Measurements from ENCODE around the gene DNMBP.
"Not testable (repeated sequence)": the region's sequence is repeated elsewhere in the genome, so short reads cannot be mapped to it uniquely, and the experiment has no call there.

Gene DNMBP

DNA sequence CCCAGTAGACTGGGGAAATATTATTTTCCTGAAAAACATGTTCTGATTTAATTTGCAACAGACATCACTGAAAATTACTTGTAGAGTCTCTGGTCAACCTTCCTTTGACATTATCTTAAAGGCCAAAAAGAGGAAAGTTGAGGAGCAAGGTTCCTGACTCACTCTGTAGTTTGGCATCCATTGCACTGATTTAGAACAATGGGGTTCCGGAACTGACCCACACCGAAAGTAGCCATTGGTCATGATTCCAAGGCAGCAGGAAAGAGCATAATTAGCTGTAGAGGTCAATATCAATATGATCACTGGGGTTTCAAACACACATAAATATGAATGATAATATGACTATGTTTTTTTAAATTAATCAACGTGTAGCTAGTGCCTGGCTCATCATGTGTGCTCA, 65.8 kb downstream of the DNMBP start:
- DNase-seq: no peak

DNA sequence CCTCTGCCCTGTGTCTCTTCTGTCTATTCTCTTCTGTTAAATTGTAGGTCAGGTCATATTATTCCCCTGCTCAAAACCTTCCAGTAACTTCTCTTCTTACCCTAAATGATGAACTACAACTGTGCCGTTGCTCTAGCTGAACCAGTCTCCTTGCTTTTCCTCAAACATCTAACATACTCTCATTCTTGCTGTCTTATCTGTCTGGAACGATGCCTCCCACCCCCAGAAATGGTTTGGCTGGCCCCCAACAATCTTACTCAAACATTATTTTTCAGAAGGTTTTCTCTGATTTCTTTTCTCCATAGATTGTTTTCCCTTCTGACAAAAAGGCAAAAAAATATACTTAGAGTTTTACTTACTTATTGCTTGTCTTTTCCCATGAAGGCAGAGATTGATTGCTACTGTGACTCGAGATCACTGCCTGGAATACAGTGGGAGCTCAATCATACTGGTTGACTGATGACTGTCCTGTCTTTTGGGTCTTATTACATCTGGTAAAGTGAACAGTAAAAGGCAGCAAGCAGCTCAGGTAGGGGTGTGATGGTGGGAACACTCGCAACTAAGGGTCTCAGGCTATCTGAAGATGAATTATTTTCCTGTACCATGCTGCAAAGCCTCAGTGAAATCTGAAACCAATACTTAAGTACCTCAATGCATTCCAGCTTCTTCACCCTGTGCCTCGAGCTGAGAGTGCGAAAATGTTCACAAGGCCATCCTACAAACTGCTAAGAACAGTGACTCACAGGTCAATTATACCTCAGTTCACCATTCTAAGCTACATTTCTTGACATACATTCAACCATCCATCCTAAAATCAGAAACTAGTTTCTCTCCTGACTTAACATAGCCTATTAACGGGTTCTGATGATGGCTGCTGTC, 67.6 kb downstream of the DNMBP start:
- no peak for DNase-seq

- no peak for DNase-seq
Measured at GRCh38 chr10:99938563-99938962, 71.2 kb downstream of the DNMBP start.

GRCh38 chr10:99937630-99938029, 72.1 kb downstream of the DNMBP start:
- no peak for DNase-seq

- DNase-seq: not testable (repeated sequence)
Measured at GRCh38 chr10:99932203-99932957, 77.4 kb downstream of the DNMBP start.

DNA sequence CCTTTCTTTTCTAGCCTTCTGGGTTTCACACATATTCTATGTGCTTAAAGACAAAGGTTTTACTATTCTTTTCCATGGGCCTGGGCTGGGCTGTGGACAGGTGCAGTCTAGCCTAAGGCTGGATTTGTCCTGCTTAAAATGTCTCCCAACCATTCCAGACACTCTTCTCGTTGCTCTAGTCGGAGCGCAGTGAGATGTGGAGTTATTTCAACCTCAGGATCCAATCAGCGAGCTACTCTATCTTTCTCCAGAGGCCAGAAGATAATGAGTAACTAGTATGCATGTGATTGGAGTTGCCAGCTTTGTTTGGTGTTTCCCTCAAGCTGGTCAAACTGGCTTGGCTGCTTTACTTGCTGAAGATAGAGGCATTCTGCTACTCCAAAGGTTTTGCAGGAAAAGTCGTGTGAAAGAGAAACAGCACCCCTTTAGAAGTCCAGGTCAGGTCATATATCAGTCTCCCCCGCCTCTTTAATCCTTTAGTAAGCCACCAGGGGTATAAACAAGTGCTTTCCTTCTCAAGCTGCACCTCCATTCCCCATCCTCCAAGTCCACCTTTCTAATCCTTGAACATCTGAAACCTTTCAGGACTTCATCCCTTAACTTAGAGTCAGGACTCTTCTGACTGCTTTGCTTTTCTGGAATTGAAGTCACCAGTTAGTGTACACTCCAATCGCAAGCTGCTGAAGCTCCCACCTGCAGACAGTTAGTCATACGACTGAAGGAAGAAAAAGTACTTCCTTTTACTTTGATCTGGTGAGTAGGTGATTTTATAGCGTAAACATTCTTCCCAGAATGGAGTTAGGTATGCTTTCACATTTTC, 78.8 kb downstream of the DNMBP start:
- DNase-seq: no peak

GRCh38 chr10:99929360-99929759, 80.4 kb downstream of the DNMBP start:
- no peak for DNase-seq

DNA sequence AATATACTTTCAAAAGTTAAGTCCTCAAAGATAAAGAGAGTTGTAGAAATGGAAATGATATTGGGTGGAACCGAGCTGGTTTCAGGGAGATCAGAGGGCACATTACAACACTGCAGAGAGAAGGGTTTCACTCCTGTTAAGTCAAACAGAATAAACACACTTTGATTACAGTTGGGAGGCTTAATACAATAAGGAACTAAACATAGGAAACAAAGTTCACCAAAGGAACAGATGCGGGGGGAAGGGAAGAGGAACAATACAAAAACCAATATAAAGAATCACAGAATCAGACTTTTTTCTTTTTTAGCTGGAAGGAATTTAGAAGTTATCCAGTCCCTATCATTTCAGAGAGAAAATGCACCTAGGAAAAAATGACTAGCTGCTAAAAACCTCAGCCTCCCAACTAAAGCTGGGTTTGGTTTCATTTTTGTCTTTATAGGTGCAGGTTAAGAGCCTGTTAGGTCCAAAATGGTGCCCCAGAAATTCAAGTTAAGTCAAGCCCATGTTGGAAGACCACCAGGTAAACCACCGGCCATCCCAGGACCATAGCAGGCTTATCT, 81.9 kb downstream of the DNMBP start:
- no peak for DNase-seq

DNA sequence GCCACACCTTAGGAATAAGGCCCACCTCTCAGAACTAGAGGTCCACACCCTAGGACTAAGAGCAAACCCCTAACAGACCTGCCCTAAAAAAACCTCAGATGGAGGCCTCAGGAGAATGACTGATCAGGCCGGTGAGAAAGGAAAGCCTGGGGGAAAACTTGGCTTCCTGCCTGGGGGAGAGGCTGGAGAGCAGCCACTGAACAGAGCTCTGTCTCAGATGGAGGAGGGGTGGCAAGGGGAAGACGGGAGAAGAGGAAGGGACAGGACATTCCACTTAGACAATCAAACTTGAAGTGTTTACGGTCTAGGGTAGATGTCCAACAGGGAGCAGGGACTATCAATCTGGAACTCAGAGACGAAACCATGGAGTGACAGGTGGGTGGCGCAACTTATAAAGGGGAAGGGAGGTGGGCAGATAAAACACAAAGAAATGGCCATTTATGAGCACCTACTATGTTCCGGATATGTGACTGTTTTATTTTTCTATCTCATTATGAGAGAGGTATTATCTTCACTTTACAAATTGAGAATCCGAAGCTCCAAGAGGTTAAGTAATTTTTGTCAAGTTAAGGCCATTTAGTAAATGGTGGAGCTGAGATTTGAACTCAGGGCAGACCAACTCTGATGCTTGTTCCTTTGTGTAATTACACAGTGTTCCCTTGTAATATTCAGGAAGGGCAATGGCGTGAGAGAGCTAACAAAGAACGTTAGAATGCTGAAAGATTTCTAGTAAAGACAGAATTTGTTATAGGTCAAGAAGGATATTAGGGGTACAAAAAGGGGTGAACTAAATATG, 82.6 kb downstream of the DNMBP start:
- DNase-seq: no peak

DNA sequence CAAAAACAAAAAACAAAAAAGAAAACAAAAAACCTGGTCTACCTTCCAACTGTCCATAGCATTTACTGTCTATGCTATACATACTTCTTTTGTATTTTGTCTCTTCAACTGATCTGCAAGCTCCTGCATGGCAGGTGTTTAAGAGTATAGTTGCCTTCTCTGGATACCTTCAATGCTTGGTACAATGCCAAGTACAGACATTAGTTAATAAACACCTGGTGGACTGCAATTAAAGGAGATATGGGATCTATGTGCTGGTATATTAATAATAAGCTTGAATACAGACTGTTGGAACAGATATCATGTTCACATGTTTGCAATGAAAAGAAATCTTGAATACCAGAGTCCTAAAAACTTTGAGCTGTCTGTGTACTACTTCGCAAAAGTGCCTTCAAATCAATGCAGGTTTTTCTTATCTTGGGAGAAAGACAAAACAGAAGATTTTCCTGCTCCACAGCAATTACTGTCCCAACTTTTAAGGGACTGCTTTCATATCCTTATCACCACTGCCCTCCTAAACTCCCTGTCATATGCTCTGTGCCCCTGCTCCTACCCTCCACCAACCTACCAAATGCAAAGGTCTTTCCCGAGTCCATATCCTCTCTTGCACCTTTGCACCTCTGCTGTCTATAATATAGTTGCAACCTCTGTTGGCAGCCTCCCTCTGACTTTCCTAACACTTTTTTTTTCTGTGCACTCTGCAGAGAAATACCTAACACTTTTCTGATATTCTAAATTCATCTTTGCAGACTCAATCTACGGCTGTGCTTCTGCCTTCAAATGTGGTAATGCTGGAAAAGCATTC, 85.1 kb downstream of the DNMBP start:
- no peak for DNase-seq

GRCh38 chr10:99921948-99922347, 87.8 kb downstream of the DNMBP start:
- DNase-seq: no peak

GRCh38 chr10:99920901-99921300, 88.8 kb downstream of the DNMBP start:
- no peak for DNase-seq

DNA sequence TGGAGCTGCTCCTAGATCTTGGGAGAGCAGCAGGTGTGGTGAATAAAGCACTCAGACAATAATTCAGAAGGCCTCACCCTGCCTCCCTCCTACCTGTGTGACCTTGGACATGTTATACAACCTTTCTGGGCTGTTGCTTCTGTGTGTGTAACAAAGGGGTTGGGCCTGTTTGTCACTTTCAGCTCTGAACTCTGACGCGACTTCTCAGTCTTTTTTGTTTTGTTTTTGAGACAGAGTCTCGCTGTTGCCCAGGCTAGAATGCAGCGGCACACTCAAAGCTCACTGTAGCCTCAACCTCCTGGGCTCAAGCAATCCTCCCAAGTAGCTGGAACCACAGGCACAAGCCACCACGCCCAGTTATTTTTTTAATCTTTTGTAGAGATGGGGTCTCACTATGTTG, 89.3 kb downstream of the DNMBP start:
- no peak for DNase-seq

DNA sequence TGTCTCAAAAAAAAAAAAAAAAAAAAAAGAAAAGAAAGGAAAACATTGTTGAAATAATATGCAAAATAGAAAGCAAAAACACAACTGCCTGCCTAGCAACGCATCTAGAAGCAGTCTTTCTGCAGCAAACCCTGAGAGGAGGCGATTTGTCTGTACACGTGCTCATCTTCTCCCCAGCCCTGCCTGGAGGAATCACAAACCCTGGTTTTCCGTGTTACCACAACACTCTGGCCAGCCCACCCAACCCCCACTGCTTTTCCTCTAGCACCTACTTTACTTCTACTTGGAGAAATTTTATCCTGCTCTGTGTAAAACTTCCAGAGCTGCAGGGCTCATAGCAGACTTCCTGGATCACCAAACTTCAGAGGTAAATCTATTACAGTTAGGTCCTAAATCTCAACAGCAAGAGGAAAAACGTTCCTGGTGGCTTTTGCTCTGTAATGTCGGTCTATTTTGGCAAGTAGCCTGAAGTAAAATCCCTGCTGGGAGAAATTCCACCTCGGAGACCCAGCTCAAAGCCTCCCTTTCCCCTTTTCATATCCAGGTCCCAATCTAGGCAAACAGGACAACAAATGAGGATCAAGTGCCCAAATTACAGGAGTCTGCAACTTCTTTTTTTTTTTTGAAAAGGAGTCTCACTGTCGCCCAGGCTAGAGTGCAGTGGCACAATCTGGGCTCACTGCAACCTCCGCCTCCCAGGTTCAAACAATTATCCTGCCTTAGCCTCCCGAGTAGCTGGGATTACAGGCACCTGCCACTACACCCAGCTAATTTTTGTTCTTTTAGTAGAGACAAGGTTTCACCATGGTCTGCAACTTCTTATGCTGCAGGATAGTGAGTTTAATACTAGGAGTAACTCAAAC, 91.6 kb downstream of the DNMBP start:
- no peak for DNase-seq

- DNase-seq: no peak
Measured at GRCh38 chr10:99916776-99917175, 93.0 kb downstream of the DNMBP start.

- DNase-seq: no peak
Measured at GRCh38 chr10:99915414-99915813, 94.3 kb downstream of the DNMBP start.

- no peak for DNase-seq
Measured at GRCh38 chr10:99914236-99914635, 95.5 kb downstream of the DNMBP start.

DNA sequence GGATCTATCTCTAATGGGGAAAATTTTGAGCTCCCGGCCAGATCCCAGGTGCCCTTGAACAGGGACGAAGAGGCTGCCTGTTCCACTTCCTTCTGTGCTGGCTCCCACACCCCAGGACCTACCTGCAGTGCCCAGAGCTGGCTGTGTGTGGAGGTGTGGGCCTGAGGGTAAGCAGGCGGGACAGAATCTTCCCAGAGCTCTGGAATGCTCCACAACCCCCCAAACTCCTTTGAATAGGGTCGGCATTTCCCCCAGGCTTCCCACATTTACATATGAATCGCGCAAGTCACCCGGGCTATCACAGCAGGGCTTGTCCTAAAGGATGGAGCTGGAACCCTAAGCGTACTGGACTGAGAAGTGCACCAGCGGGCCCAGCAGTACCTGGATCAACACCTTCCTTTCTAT, 95.9 kb downstream of the DNMBP start:
- no peak for DNase-seq

DNA sequence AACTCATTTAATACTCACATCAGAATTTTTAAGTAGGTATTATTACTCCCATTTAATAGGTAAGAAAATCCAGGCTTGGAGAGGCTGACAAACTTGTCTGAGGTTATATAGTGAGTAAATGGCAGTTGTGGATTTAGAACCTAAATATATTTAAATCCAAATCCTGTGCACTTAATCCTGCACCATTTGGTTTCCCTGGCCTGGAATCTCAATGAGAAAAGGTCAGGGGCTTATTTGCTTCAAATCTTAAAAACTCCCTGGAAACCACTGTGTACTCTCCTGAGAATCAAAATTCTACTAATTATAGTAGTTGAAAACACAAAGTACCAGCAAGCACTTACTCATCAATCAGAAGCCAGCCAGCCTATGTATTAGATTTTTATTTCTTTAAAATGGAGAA, 97.7 kb downstream of the DNMBP start:
- DNase-seq: no peak

DNA sequence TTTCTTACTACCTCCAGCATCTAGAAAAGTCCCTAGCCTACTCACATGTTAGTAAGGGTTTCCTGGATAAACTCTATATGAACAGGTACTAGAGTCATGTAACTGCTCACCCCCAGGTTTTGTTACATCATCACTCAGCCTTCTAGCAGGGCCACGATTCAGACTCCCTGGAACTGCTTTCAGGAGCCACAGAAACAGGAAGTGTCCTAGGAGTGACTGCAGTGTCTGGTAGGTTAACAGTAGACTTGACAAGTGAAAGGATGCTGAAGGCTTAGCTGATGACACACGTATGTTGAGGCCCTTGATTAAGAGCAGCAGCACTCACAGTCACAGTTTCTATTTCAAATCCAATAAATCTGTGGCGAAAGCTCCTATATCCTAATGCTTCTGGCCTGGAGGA, 101.2 kb downstream of the DNMBP start:
- DNase-seq: no peak
